Peyer's patch (tissue), 4 donors: ENCODE results near the gene GPX5.

Experiments
- POLR2A ChIP-seq, 2 donors: fragments of 450-650 bp; IDR thresholded peaks; one replicate each; pipeline ENCODE4 v1.5.1; 2017; ENCODE audit warnings: antibody characterized with exemption in 2 of 2, mild to moderate bottlenecking in 2 of 2, moderate library complexity in 2 of 2
- TF ChIP-seq, protein P1 (sequence below), 6 experiments: fragments of 450-650 bp in 4 of 6; fragments of 200-600 bp in 2 of 6; sonication (generic) in 1 of 6; IDR thresholded peaks; one replicate each; pipeline ENCODE4 v1.5.1; 2017 to 2019; ENCODE audit warnings: antibody characterized with exemption in 6 of 6, mild to moderate bottlenecking in 3 of 6, moderate library complexity in 1 of 6

DNA sequence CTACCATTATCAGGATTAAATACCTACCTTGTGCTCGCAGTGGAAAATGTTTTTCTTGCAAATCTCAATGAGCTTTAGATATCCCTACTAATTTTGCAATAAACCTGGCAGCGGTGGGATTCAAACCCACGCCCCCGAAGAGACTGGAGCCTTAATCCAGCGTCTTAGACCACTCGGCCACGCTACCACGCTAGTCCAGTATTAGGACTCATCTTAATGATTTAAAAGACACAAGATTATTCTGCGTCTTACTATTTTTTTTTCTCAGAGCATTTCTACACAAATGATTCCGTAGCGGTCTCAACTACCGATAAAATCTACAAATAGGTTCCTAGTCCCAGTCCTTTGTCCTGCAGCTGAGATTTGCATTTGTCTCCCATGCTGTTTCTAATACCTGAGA is 47.2 kb upstream of the GPX5 start:
- TF ChIP-seq, protein P1, sequence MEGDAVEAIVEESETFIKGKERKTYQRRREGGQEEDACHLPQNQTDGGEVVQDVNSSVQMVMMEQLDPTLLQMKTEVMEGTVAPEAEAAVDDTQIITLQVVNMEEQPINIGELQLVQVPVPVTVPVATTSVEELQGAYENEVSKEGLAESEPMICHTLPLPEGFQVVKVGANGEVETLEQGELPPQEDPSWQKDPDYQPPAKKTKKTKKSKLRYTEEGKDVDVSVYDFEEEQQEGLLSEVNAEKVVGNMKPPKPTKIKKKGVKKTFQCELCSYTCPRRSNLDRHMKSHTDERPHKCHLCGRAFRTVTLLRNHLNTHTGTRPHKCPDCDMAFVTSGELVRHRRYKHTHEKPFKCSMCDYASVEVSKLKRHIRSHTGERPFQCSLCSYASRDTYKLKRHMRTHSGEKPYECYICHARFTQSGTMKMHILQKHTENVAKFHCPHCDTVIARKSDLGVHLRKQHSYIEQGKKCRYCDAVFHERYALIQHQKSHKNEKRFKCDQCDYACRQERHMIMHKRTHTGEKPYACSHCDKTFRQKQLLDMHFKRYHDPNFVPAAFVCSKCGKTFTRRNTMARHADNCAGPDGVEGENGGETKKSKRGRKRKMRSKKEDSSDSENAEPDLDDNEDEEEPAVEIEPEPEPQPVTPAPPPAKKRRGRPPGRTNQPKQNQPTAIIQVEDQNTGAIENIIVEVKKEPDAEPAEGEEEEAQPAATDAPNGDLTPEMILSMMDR (IDR thresholded peaks at IDR 0.05) = no peak
- no peak for TF ChIP-seq POLR2A (IDR thresholded peaks at IDR 0.05)
